ENCODE measurements around the gene PLCL1.

Gene PLCL1

GRCh38 chr2:198036029-198036879, 231.9 kb downstream of the PLCL1 start:
- intact Hi-C loops (cut with DNase I) = no loop called here
- no peak for DNase-seq

GRCh38 chr2:198040835-198041234, 236.4 kb downstream of the PLCL1 start:
- intact Hi-C loops (cut with DNase I) = no loop called here
- DNase-seq = no peak

GRCh38 chr2:198042189-198042588, 237.8 kb downstream of the PLCL1 start:
- no peak for DNase-seq
- intact Hi-C loops (cut with DNase I) = no loop called here

GRCh38 chr2:198044777-198045176, 240.4 kb downstream of the PLCL1 start:
- intact Hi-C loops (cut with DNase I) = no loop called here
- no peak for DNase-seq

- intact Hi-C loops (cut with DNase I) = no loop called here
- DNase-seq = no peak
These were observed 240.8 kb downstream of the PLCL1 start for GRCh38 chr2:198045227-198045626.

GRCh38 chr2:198052741-198053140, 248.3 kb downstream of the PLCL1 start:
- intact Hi-C loops (cut with DNase I) = loop anchor here (5.0 kb wide), 1 partner anchor 245 kb away; no protein-coding TSS in a partner anchor

GRCh38 chr2:198053148-198053547, 248.8 kb downstream of the PLCL1 start:
- peak in 6 of 10 donors; percentile 13 to 88 (median 42) for DNase-seq
- intact Hi-C loops (cut with DNase I) = loop anchor here (5.0 kb wide), 1 partner anchor 246 kb away; no protein-coding TSS in a partner anchor

More at GRCh38 chr2:198052741-198053140, 248.3 kb downstream of the PLCL1 start:
- no peak for DNase-seq

- DNase-seq = no peak
- intact Hi-C loops (cut with DNase I) = loop anchor here (5.0 kb wide), 1 partner anchor 246 kb away; no protein-coding TSS in a partner anchor
These were observed 249.4 kb downstream of the PLCL1 start for GRCh38 chr2:198053776-198054175.

- peak in 6 of 10 donors; percentile 14 to 83 (median 24) for DNase-seq
- intact Hi-C loops (cut with DNase I) = loop anchor here (5.0 kb wide), 1 partner anchor 247 kb away; no protein-coding TSS in a partner anchor
These were observed 249.9 kb downstream of the PLCL1 start for GRCh38 chr2:198054299-198054698.

- DNase-seq = no peak
- intact Hi-C loops (cut with DNase I) = no loop called here
These were observed 251.3 kb downstream of the PLCL1 start for GRCh38 chr2:198055716-198056115.

- DNase-seq = no peak
- intact Hi-C loops (cut with DNase I) = no loop called here
These were observed 252.4 kb downstream of the PLCL1 start for GRCh38 chr2:198056836-198057235.

GRCh38 chr2:198059800-198060199, 255.4 kb downstream of the PLCL1 start:
- intact Hi-C loops (cut with DNase I) = no loop called here
- DNase-seq = no peak

GRCh38 chr2:198060277-198060676, 255.9 kb downstream of the PLCL1 start:
- intact Hi-C loops (cut with DNase I) = no loop called here
- no peak for DNase-seq

GRCh38 chr2:198062826-198063225, 258.4 kb downstream of the PLCL1 start:
- no peak for DNase-seq
- intact Hi-C loops (cut with DNase I) = no loop called here

GRCh38 chr2:198063242-198063641, 258.8 kb downstream of the PLCL1 start:
- intact Hi-C loops (cut with DNase I) = no loop called here
- DNase-seq = no peak

GRCh38 chr2:198065322-198065721, 260.9 kb downstream of the PLCL1 start:
- intact Hi-C loops (cut with DNase I) = no loop called here
- DNase-seq = no peak

GRCh38 chr2:198066597-198066996, 262.2 kb downstream of the PLCL1 start:
- no peak for DNase-seq
- intact Hi-C loops (cut with DNase I) = no loop called here

GRCh38 chr2:198072655-198073054, 268.3 kb downstream of the PLCL1 start:
- intact Hi-C loops (cut with DNase I) = no loop called here

GRCh38 chr2:198073253-198073652, 268.9 kb downstream of the PLCL1 start:
- intact Hi-C loops (cut with DNase I) = no loop called here
- DNase-seq = no peak

More at GRCh38 chr2:198072655-198073054, 268.3 kb downstream of the PLCL1 start:
- no peak for DNase-seq

- no peak for DNase-seq
- intact Hi-C loops (cut with DNase I) = no loop called here
These were observed 273.1 kb downstream of the PLCL1 start for GRCh38 chr2:198077477-198077876.

- intact Hi-C loops (cut with DNase I) = no loop called here
- DNase-seq = no peak
These were observed 276.7 kb downstream of the PLCL1 start for GRCh38 chr2:198080879-198081765.
